ENCODE results near the gene YEATS2.
"Not testable (repeated sequence)": the region's sequence is repeated elsewhere in the genome, so short reads cannot be mapped to it uniquely, and the experiment has no call there.

The YEATS2 gene

DNA sequence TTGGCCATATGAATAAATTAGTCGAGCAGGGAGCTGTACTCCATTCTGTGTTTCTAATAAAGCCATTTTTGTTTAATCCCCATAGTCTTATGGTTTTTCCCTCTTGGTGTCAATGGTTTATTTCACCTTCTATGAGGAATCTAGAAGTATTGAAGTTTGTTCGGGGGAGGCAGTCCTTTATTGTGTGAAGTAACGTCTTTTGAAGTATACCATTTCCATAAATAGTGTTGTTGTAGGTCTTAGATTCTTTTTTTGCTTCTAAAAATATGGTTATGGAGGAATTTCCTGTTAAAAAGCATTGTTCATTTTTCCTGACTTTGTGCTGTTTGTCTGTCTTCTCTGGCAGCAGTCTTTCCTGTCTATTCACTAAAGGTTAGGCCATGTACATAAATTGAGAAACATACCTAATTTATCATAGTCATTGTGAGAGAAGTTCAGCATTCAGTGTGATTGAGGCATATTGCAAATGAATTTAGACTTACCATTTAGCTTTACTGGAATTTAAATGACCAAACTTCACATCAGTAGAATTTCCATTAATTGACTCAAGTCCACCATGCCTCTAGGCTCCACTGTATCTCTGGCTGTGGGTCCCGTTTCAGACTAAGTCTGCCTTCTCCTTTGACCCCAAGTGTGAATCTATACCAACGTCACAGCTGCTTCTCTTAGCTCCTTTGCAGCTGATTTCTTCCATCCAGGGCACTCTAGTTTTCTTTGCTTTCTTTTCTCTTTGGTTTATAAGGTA, 37.3 kb downstream of the YEATS2 start:
- no peak for TF ChIP-seq CTCF (IDR thresholded peaks at IDR 0.05; ENCODE audit: low read depth, low read length, missing control alignments)
- H3K27me3 ChIP-seq (replicated peaks), result no peaks in the 10 kb centered on the region
- H3K4me3 ChIP-seq (ENCODE audit: low read depth, low read length), result no peak overlapping the region
- no peak for DNase-seq
- in situ Hi-C loops (cut with HindIII; ENCODE audit: low pct_ligation_motif_present, low sequenced_read_pairs), result no loop called here
- peaks cover 36% of the 10 kb centered on the region for H3K36me3 ChIP-seq (replicated peaks)
- peak overlapping the region; percentile 8 for H3K27ac ChIP-seq

DNA sequence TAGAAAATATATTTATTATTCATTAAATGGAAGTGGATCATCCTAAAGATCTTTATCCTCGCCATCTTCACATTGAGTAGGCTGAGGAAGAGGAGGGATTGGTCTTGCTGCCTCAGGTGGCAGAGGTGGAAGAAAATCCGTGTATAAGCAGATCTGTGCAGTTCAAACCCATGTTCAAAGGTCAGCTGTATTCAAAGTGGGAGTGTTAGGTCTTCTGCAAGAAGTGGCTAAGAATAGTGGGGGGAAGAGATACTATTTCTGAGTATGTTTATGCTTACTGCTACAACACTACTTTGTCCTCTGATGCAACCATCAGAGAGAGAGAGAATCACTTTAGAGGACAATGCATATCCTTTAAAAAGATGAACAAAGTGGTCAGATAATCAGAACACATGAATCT, 39.5 kb downstream of the YEATS2 start:
- no peaks in the 10 kb centered on the region for H3K27me3 ChIP-seq (replicated peaks)
- no peak for TF ChIP-seq CTCF (IDR thresholded peaks at IDR 0.05; ENCODE audit: low read depth, low read length, missing control alignments)
- DNase-seq, result no peak
- in situ Hi-C loops (cut with HindIII; ENCODE audit: low pct_ligation_motif_present, low sequenced_read_pairs), result no loop called here
- H3K36me3 ChIP-seq (replicated peaks), result peaks cover 31% of the 10 kb centered on the region
- no peak overlapping the region for H3K27ac ChIP-seq
- H3K4me3 ChIP-seq (ENCODE audit: low read depth, low read length), result no peak overlapping the region

GRCh38 chr3:183740154-183740553, 42.6 kb downstream of the YEATS2 start:
- H3K27ac ChIP-seq; DNase-seq; H3K4me3 ChIP-seq (ENCODE audit: low read depth, low read length); in situ Hi-C loops (cut with HindIII; ENCODE audit: low pct_ligation_motif_present, low sequenced_read_pairs); H3K27me3 ChIP-seq (replicated peaks): not testable (repeated sequence)
- H3K36me3 ChIP-seq (replicated peaks), result peaks cover 36% of the 10 kb centered on the region

GRCh38 chr3:183743231-183743630, 45.6 kb downstream of the YEATS2 start:
- peaks cover 36% of the 10 kb centered on the region for H3K36me3 ChIP-seq (replicated peaks)
- no peaks in the 10 kb centered on the region for H3K27me3 ChIP-seq (replicated peaks)
- in situ Hi-C loops (cut with HindIII; ENCODE audit: low pct_ligation_motif_present, low sequenced_read_pairs), result no loop called here
- no peak overlapping the region for H3K4me3 ChIP-seq (ENCODE audit: low read depth, low read length)
- TF ChIP-seq CTCF (IDR thresholded peaks at IDR 0.05; ENCODE audit: low read depth, low read length, missing control alignments), result no peak
- no peak overlapping the region for H3K27ac ChIP-seq
- DNase-seq, result no peak

GRCh38 chr3:183745300-183746098, 47.9 kb downstream of the YEATS2 start:
- Histone ChIP-seq H3K27ac (peak overlapping the region; percentile 55), H3K27me3 (replicated peaks) (no peaks in the 10 kb centered on the region), H3K36me3 (replicated peaks) (peaks cover 48% of the 10 kb centered on the region), H3K4me3 (ENCODE audit: low read depth, low read length) (no peak overlapping the region)
- in situ Hi-C loops (cut with HindIII; ENCODE audit: low pct_ligation_motif_present, low sequenced_read_pairs), result no loop called here
- peak; percentile 22 for DNase-seq
- no peak for TF ChIP-seq CTCF (IDR thresholded peaks at IDR 0.05; ENCODE audit: low read depth, low read length, missing control alignments)

- no peak for TF ChIP-seq CTCF (IDR thresholded peaks at IDR 0.05; ENCODE audit: low read depth, low read length, missing control alignments)
- Histone ChIP-seq H3K27ac (no peak overlapping the region), H3K27me3 (replicated peaks) (no peaks in the 10 kb centered on the region), H3K36me3 (replicated peaks) (peaks cover 66% of the 10 kb centered on the region), H3K4me3 (ENCODE audit: low read depth, low read length) (no peak overlapping the region)
- in situ Hi-C loops (cut with HindIII; ENCODE audit: low pct_ligation_motif_present, low sequenced_read_pairs), result no loop called here
- no peak for DNase-seq
Measured at GRCh38 chr3:183754052-183754451, 56.5 kb downstream of the YEATS2 start.
